Measurements from ENCODE around the gene FA2H. TPM values are rescaled to one million over a fixed set of nuclear protein-coding genes. Genes with fewer than 3 reads are reported as not detected.
A peak's percentile ranks its signal among the peaks of the same experiment; 100 is the strongest.
"Not testable (repeated sequence)": the region's sequence is repeated elsewhere in the genome, so short reads cannot be mapped to it uniquely, and the experiment has no call there.

The FA2H gene
- total and polyA plus RNA-seq, 2 of the 13 experiments (the other 11 are each of a cell fraction or from before 2014, with no cell fraction given) = 0.20 TPM; not detected in 1

DNA sequence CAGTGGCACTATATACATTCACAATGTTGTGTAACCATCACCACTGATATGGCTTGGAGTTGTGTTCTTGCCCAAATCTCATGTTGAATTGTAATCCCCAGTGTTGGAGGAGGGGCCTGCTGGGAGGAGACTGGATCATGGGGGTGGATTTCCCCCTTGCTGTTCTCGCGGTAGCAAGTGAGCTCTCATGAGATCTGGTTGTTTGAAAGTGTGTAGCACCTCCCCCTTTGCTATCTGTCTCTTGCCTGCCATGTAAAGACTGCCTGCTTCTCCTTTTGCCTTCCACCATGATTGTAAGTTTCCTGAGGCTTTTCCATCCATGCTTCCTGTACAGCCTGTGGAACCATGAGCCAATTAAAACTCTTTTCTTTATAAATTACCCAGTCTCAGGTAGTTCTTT is 17.1 kb upstream of the FA2H start:
- WGBS (ENCODE audit: low lambda C conversion rate) = 0% methylated on average over 2 of the region's 2 CpGs
- H3K27me3 ChIP-seq (ENCODE audit: control insufficient read depth in 1 of 2, insufficient read depth in 2 of 2, low read length in 2 of 2); H4K20me1 ChIP-seq (ENCODE audit: insufficient read depth, low read length); ATAC-seq; in situ Hi-C loops (cut with HindIII; ENCODE audit: extremely low pct_ligation_motif_present, low pct_unique_long_range_greater_than_20kb); H3K79me2 ChIP-seq (ENCODE audit: insufficient read depth, low read length); H2AFZ ChIP-seq (ENCODE audit: low read length); H3K9ac ChIP-seq (ENCODE audit: insufficient read depth, low read depth, low read length); POLR2A ChIA-PET; H3K27ac ChIP-seq (ENCODE audit: extremely low read length, insufficient read depth, low read length); H3K4me2 ChIP-seq (ENCODE audit: low read depth, low read length); FAIRE-seq; DNase-seq (ENCODE audit: low spot score); H3K4me1 ChIP-seq (ENCODE audit: insufficient read depth, low read length); BruUV-seq (replicated peaks); H3K36me3 ChIP-seq (replicated peaks in 1 of 2; ENCODE audit: control insufficient read depth in 1 of 2, insufficient read depth in 2 of 2, low read length in 2 of 2); CTCF ChIA-PET (ENCODE audit: low intra/inter-chr PET ratio, low total read pairs); H3K4me3 ChIP-seq (replicated peaks in 1 of 3; ENCODE audit: insufficient read depth in 1 of 3, low read depth in 2 of 3, low read length in 3 of 3); H3K9me3 ChIP-seq (ENCODE audit: low read length); intact Hi-C loops (cut with micrococcal nuclease; ENCODE audit: unreplicated experiment): not testable (repeated sequence)
- peak; percentile 81; the same call in 1 of the 2 replicates for TF ChIP-seq ZNF431 (CRISPR knock-in tag; IDR thresholded peaks at IDR 0.05; ENCODE audit: borderline replicate concordance, low read depth)
- 0 out of 2 replicates have a peak, but pooled peaks have one; percentile 52 for TF ChIP-seq CHD2 (IDR thresholded peaks at IDR 0.05; ENCODE audit: low read depth, low read length)

DNA sequence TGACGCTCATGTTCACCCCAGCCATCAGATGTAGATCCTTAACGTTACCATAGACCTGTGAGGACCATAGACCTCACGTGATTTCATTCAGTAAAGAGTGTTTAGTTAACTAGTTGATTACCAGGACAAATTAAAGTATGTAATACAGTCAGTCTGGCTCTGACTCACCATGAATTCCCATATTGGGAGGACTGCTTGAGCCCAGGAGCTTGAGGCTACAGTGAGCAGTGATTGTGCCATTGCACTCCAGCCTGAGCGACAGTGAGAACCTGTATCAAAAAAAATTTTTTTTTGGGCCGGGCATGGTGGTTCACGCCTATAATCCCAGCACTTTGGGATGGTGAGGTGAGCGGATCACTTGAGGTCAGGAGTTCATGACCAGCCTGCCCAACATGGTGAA is 13.5 kb upstream of the FA2H start:
- DNase-seq (ENCODE audit: low spot score) = no peak
- ChIA-PET CTCF (ENCODE audit: low intra/inter-chr PET ratio, low total read pairs) (no interaction called here), POLR2A (no interaction called here)
- Histone ChIP-seq H3K36me3 (replicated peaks in 1 of 2; ENCODE audit: control insufficient read depth in 1 of 2, insufficient read depth in 2 of 2, low read length in 2 of 2) (no peaks in the 10 kb centered on the region), H3K4me1 (ENCODE audit: insufficient read depth, low read length) (no peaks in the 10 kb centered on the region), H4K20me1 (ENCODE audit: insufficient read depth, low read length) (no peaks in the 10 kb centered on the region), H3K79me2 (ENCODE audit: insufficient read depth, low read length) (no peaks in the 10 kb centered on the region), H2AFZ (ENCODE audit: low read length) (no peak overlapping the region), H3K4me3 (replicated peaks in 1 of 3; ENCODE audit: insufficient read depth in 1 of 3, low read depth in 2 of 3, low read length in 3 of 3) (no peak overlapping the region), H3K9me3 (ENCODE audit: low read length) (no peaks in the 10 kb centered on the region), H3K27ac (ENCODE audit: extremely low read length, insufficient read depth, low read length) (no peak overlapping the region), H3K9ac (ENCODE audit: insufficient read depth, low read depth, low read length) (no peak overlapping the region), H3K4me2 (ENCODE audit: low read depth, low read length) (no peak overlapping the region), H3K27me3 (ENCODE audit: control insufficient read depth in 1 of 2, insufficient read depth in 2 of 2, low read length in 2 of 2) (no peaks in the 10 kb centered on the region)
- no peak for FAIRE-seq
- TF ChIP-seq ZFX (CRISPR knock-in tag; IDR thresholded peaks at IDR 0.05; ENCODE audit: low read depth) (no peak), IRX3 (CRISPR knock-in tag; IDR thresholded peaks at IDR 0.05; ENCODE audit: borderline replicate concordance, low read depth) (no peak), IRF1 (CRISPR knock-in tag; IDR thresholded peaks at IDR 0.05; ENCODE audit: low read depth) (no peak)
- ATAC-seq = no peak
- no TSS peak for BruUV-seq (replicated peaks)
- intact Hi-C loops (cut with micrococcal nuclease; ENCODE audit: unreplicated experiment) (no loop called here), in situ Hi-C loops (cut with HindIII; ENCODE audit: extremely low pct_ligation_motif_present, low pct_unique_long_range_greater_than_20kb) (no loop called here)
- WGBS (ENCODE audit: low lambda C conversion rate) = 31% methylated on average over 7 of the region's 7 CpGs
